ENCODE data around the gene TBCK. TPM values are rescaled to one million over a fixed set of nuclear protein-coding genes. Genes with fewer than 3 reads are reported as not detected.

The TBCK gene
- total RNA-seq, 1 donor: 68.8 TPM

- Histone ChIP-seq H4K20me1 (ENCODE audit: insufficient read depth, low read length) (no peaks in the 10 kb centered on the region), H3K27ac (ENCODE audit: low read depth, low read length) (no peak overlapping the region), H2AFZ (ENCODE audit: low read length) (no peak overlapping the region), H3K79me2 (ENCODE audit: insufficient read depth, low read length) (no peaks in the 10 kb centered on the region), H3K36me3 (ENCODE audit: insufficient read depth, low read length) (no peaks in the 10 kb centered on the region), H3K27me3 (ENCODE audit: insufficient read depth, low read length) (peaks cover 2% of the 10 kb centered on the region), H3K9me3 (ENCODE audit: low read depth, low read length) (no peaks in the 10 kb centered on the region), H3K4me2 (ENCODE audit: insufficient read depth, low read length) (no peak overlapping the region), H3K4me3 (ENCODE audit: insufficient read depth, low read length) (no peak overlapping the region), H3K4me1 (ENCODE audit: insufficient read depth, low read length) (peaks cover 5% of the 10 kb centered on the region)
- DNase-seq (ENCODE audit: insufficient read length, low spot score, missing footprints): no peak
- TF ChIP-seq CTCF (IDR thresholded peaks at IDR 0.05; ENCODE audit: extremely low read depth, low read depth, low read length): no peak
Measured at GRCh38 chr4:106035204-106035603, 280.8 kb downstream of the TBCK start.

- Histone ChIP-seq H4K20me1 (ENCODE audit: insufficient read depth, low read length) (no peaks in the 10 kb centered on the region), H3K79me2 (ENCODE audit: insufficient read depth, low read length) (no peaks in the 10 kb centered on the region), H3K9me3 (ENCODE audit: low read depth, low read length) (no peaks in the 10 kb centered on the region), H3K4me2 (ENCODE audit: insufficient read depth, low read length) (no peak overlapping the region), H3K4me3 (ENCODE audit: insufficient read depth, low read length) (no peak overlapping the region), H2AFZ (ENCODE audit: low read length) (no peak overlapping the region), H3K4me1 (ENCODE audit: insufficient read depth, low read length) (peaks cover 5% of the 10 kb centered on the region), H3K27ac (ENCODE audit: low read depth, low read length) (no peak overlapping the region), H3K36me3 (ENCODE audit: insufficient read depth, low read length) (no peaks in the 10 kb centered on the region), H3K27me3 (ENCODE audit: insufficient read depth, low read length) (peaks cover 2% of the 10 kb centered on the region)
- no peak for TF ChIP-seq CTCF (IDR thresholded peaks at IDR 0.05; ENCODE audit: extremely low read depth, low read depth, low read length)
- no peak for DNase-seq (ENCODE audit: insufficient read length, low spot score, missing footprints)
Measured at GRCh38 chr4:106034751-106035150, 281.3 kb downstream of the TBCK start.

GRCh38 chr4:106034220-106034619 is 281.8 kb downstream of the TBCK start:
- H3K4me2 ChIP-seq (ENCODE audit: insufficient read depth, low read length): no peak overlapping the region
- no peak for TF ChIP-seq CTCF (IDR thresholded peaks at IDR 0.05; ENCODE audit: extremely low read depth, low read depth, low read length)

GRCh38 chr4:106033469-106033868 is 282.5 kb downstream of the TBCK start:
- no peak for TF ChIP-seq CTCF (IDR thresholded peaks at IDR 0.05; ENCODE audit: extremely low read depth, low read depth, low read length)
- Histone ChIP-seq H2AFZ (ENCODE audit: low read length) (no peak overlapping the region), H3K4me1 (ENCODE audit: insufficient read depth, low read length) (peaks cover 5% of the 10 kb centered on the region), H3K27me3 (ENCODE audit: insufficient read depth, low read length) (peaks cover 2% of the 10 kb centered on the region), H3K36me3 (ENCODE audit: insufficient read depth, low read length) (no peaks in the 10 kb centered on the region), H3K27ac (ENCODE audit: low read depth, low read length) (no peak overlapping the region), H3K9me3 (ENCODE audit: low read depth, low read length) (no peaks in the 10 kb centered on the region), H3K4me3 (ENCODE audit: insufficient read depth, low read length) (no peak overlapping the region), H4K20me1 (ENCODE audit: insufficient read depth, low read length) (no peaks in the 10 kb centered on the region), H3K4me2 (ENCODE audit: insufficient read depth, low read length) (no peak overlapping the region), H3K79me2 (ENCODE audit: insufficient read depth, low read length) (no peaks in the 10 kb centered on the region)
- no peak for DNase-seq (ENCODE audit: insufficient read length, low spot score, missing footprints)

More at GRCh38 chr4:106034220-106034619, 281.8 kb downstream of the TBCK start:
- no peak for DNase-seq (ENCODE audit: insufficient read length, low spot score, missing footprints)
- no peak overlapping the region for H3K27ac ChIP-seq (ENCODE audit: low read depth, low read length)
- H3K27me3 ChIP-seq (ENCODE audit: insufficient read depth, low read length): peaks cover 2% of the 10 kb centered on the region
- no peaks in the 10 kb centered on the region for H3K36me3 ChIP-seq (ENCODE audit: insufficient read depth, low read length)
- no peaks in the 10 kb centered on the region for H3K79me2 ChIP-seq (ENCODE audit: insufficient read depth, low read length)
- H2AFZ ChIP-seq (ENCODE audit: low read length): no peak overlapping the region
- no peaks in the 10 kb centered on the region for H3K9me3 ChIP-seq (ENCODE audit: low read depth, low read length)
- no peaks in the 10 kb centered on the region for H4K20me1 ChIP-seq (ENCODE audit: insufficient read depth, low read length)
- peaks cover 5% of the 10 kb centered on the region for H3K4me1 ChIP-seq (ENCODE audit: insufficient read depth, low read length)
- H3K4me3 ChIP-seq (ENCODE audit: insufficient read depth, low read length): no peak overlapping the region

Data from osteoblast (primary cell).